ENCODE data around the gene TIMP3. TPM values are rescaled to one million over a fixed set of nuclear protein-coding genes. Genes with fewer than 3 reads are reported as not detected.

The TIMP3 gene
- total and polyA plus RNA-seq, 2 donors (not counting 1 experiment from before 2014, with no cell fraction given) = not detected

DNA sequence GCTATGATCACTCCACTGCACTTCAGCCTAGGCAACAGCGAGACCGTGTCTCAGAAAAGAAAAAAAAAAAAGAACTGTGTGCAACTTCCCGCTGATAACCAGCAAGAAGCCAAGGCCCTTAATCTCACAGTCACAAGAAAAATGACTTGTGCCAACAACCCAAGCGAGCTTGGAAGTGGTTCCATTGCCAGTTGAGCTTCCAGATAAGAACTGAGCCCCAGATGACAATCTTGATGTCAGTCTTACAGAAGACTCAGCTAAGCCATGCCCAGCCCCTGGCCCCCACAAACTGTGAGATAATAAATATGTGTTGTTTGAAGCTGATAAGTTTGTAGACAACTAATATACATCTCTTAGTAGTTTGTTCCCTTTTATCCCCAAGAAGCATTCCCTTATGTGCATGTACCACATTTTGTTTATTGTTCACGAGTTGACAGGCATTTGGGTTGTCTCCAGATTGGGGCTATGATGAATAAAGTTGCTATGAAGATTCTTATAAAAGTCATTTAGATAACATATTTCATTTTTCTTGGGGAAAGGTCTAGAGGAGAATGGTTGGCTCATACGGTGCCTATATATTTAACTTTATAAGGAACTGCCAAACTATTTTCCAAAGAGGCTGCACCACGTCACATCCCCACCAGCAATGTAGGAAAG, 85.9 kb downstream of the TIMP3 start:
- DNase-seq (no peak), ATAC-seq (ENCODE audit: low read depth) (no peak)
- Mint-ChIP-seq H3K4me1 (peaks cover 2% of the 10 kb centered on the region), H3K27me3 (peaks cover 3% of the 10 kb centered on the region), H3K4me3 (no peak overlapping the region), H3K9me3 (ENCODE audit: insufficient read depth) (no peaks in the 10 kb centered on the region), H3K27ac (no peak overlapping the region)
- 68% methylated on average over 4 of the region's 7 CpGs for WGBS (ENCODE audit: insufficient coverage)
- Histone ChIP-seq H3K36me3 (replicated peaks in 1 of 2; ENCODE audit: control extremely low read depth in 1 of 2, control insufficient read depth in 1 of 2, extremely low read depth in 1 of 2, insufficient read depth in 2 of 2, low read length in 1 of 2) (no peaks in the 10 kb centered on the region), H3K4me2 (replicated peaks; ENCODE audit: low read depth, low read length, poor library complexity, severe bottlenecking) (no peak overlapping the region), H3K4me3 (ENCODE audit: control extremely low read depth in 1 of 5, extremely low read depth in 1 of 5, insufficient read depth in 1 of 5, low read depth in 2 of 5, low read length in 4 of 5) (no peak overlapping the region), H3K4me1 (ENCODE audit: control insufficient read depth in 2 of 2, insufficient read depth in 2 of 2, low read length in 2 of 2) (no peaks in the 10 kb centered on the region), H3K9ac (ENCODE audit: low read length) (no peak overlapping the region), H3K27ac (ENCODE audit: low read length in 2 of 2) (no peak overlapping the region), H3K9me3 (ENCODE audit: control extremely low read depth in 1 of 3, control insufficient read depth in 2 of 3, insufficient read depth in 1 of 3, low read length in 2 of 3) (no peaks in the 10 kb centered on the region), H4K20me1 (ENCODE audit: control insufficient read depth, insufficient read depth, low read length, poor library complexity, severe bottlenecking) (no peaks in the 10 kb centered on the region), H2AFZ (ENCODE audit: insufficient read depth, low read depth, low read length, poor library complexity, severe bottlenecking) (no peak overlapping the region), H3K27me3 (replicated peaks in 1 of 4; ENCODE audit: control extremely low read depth in 1 of 4, control insufficient read depth in 3 of 4, insufficient read depth in 4 of 4, low read length in 3 of 4) (peaks cover 0 to 3% (median 0%) of the 10 kb centered on the region in 4 experiments), H3K79me2 (ENCODE audit: control insufficient read depth, insufficient read depth, low read length) (no peaks in the 10 kb centered on the region)
- POLR2A ChIA-PET = interaction anchor here (0.7 kb wide), 1 partner anchor 930 kb away, joined by 5 read pairs; no protein-coding TSS in a partner anchor
- no peak for TF ChIP-seq EZH2 (IDR thresholded peaks at IDR 0.05; ENCODE audit: borderline replicate concordance, insufficient read depth, low read depth, low read length, poor library complexity, severe bottlenecking)
- no peak for TF ChIP-seq CTCF (IDR thresholded peaks at IDR 0.05)
- CTCF ChIA-PET = no interaction called here
- intact Hi-C loops (cut with micrococcal nuclease) = no loop called here

- intact Hi-C loops (cut with micrococcal nuclease) = no loop called here
- H3K9ac ChIP-seq (ENCODE audit: low read length) = no peak overlapping the region
- H3K79me2 ChIP-seq (ENCODE audit: control insufficient read depth, insufficient read depth, low read length) = no peaks in the 10 kb centered on the region
- ATAC-seq (ENCODE audit: low read depth) (no peak), DNase-seq (no peak)
- Mint-ChIP-seq H3K4me3 (no peak overlapping the region), H3K27me3 (peaks cover 14% of the 10 kb centered on the region), H3K4me1 (no peaks in the 10 kb centered on the region), H3K9me3 (ENCODE audit: insufficient read depth) (no peaks in the 10 kb centered on the region), H3K27ac (no peak overlapping the region)
- WGBS (ENCODE audit: insufficient coverage) = no CpG with 5 or more reads among the region's 3 CpGs
- TF ChIP-seq CTCF (IDR thresholded peaks at IDR 0.05) (no peak), EZH2 (IDR thresholded peaks at IDR 0.05; ENCODE audit: borderline replicate concordance, insufficient read depth, low read depth, low read length, poor library complexity, severe bottlenecking) (no peak)
- H2AFZ ChIP-seq (ENCODE audit: insufficient read depth, low read depth, low read length, poor library complexity, severe bottlenecking) = no peak overlapping the region
- no peaks in the 10 kb centered on the region for H3K4me1 ChIP-seq (ENCODE audit: control insufficient read depth in 2 of 2, insufficient read depth in 2 of 2, low read length in 2 of 2)
- no peaks in the 10 kb centered on the region for H3K36me3 ChIP-seq (replicated peaks in 1 of 2; ENCODE audit: control extremely low read depth in 1 of 2, control insufficient read depth in 1 of 2, extremely low read depth in 1 of 2, insufficient read depth in 2 of 2, low read length in 1 of 2)
- H3K4me2 ChIP-seq (replicated peaks; ENCODE audit: low read depth, low read length, poor library complexity, severe bottlenecking) = no peak overlapping the region
- ChIA-PET POLR2A (no interaction called here), CTCF (no interaction called here)
- H4K20me1 ChIP-seq (ENCODE audit: control insufficient read depth, insufficient read depth, low read length, poor library complexity, severe bottlenecking) = no peaks in the 10 kb centered on the region
- no peak overlapping the region for H3K27ac ChIP-seq (ENCODE audit: low read length in 2 of 2)
- peaks cover 0 to 3% (median 0%) of the 10 kb centered on the region in 4 experiments for H3K27me3 ChIP-seq (replicated peaks in 1 of 4; ENCODE audit: control extremely low read depth in 1 of 4, control insufficient read depth in 3 of 4, insufficient read depth in 4 of 4, low read length in 3 of 4)
- no peaks in the 10 kb centered on the region for H3K9me3 ChIP-seq (ENCODE audit: control extremely low read depth in 1 of 3, control insufficient read depth in 2 of 3, insufficient read depth in 1 of 3, low read length in 2 of 3)
- H3K4me3 ChIP-seq (ENCODE audit: control extremely low read depth in 1 of 5, extremely low read depth in 1 of 5, insufficient read depth in 1 of 5, low read depth in 2 of 5, low read length in 4 of 5) = no peak overlapping the region
Measured at GRCh38 chr22:32888976-32889375, 87.5 kb downstream of the TIMP3 start.

Measured in B cell (primary cell).